CD4-positive, alpha-beta T cell (primary cell): ENCODE results near the gene VEGFC. TPM values are rescaled to one million over a fixed set of nuclear protein-coding genes. Genes with fewer than 3 reads are reported as not detected.

Experiments
- ATAC-seq: fragments of 200-7000 bp; cut with Tn5 transposase; one replicate; pipeline ENCODE4 v1.10.0; 2022; ENCODE audit warnings: mild to moderate bottlenecking; ENCODE audit not compliant: poor library complexity
- CTCF ChIA-PET: fragments of 350-600 bp; sonication (Branson Sonifier 250); formaldehyde crosslinking; loops from one replicate; lab custom pipeline; 2021; ENCODE audit warnings: antibody characterized with exemption, inconsistent platforms; lab: Charles Lee
- POLR2A ChIA-PET: fragments of 350-600 bp; sonication (Branson Sonifier 250); formaldehyde crosslinking; loops from one replicate; lab custom pipeline; 2021; ENCODE audit warnings: antibody characterized with exemption, inconsistent platforms; lab: Charles Lee
- DNase-seq, 14 experiments: peaks; one replicate each; pipeline ENCODE4 v3.0.0-alpha.2; 2013 to 2020; ENCODE audit warnings: mixed read lengths in 2 of 14
- H3K27ac ChIP-seq, 2 donors: one replicate each; pipeline versions ENCODE4 v1.5.1 to v1.7.0; 2013; ENCODE audit warnings: low read length in 2 of 2, low read depth in 1 of 2, mild to moderate bottlenecking in 1 of 2
- H3K27me3 ChIP-seq, 2 experiments: 1 replicate in 1 of 2; 2 replicates in 1 of 2; pipeline versions ENCODE4 v1.6.1 to v1.7.0; 2013; ENCODE audit warnings: low read length in 2 of 2, control low read depth in 1 of 2, mild to moderate bottlenecking in 1 of 2, moderate library complexity in 1 of 2; ENCODE audit not compliant: insufficient read depth in 2 of 2, control insufficient read depth in 1 of 2
- H3K36me3 ChIP-seq: one replicate; pipeline ENCODE4 v1.6.1; 2013; ENCODE audit warnings: low read length, control low read depth; ENCODE audit not compliant: insufficient read depth
- H3K4me1 ChIP-seq: one replicate; pipeline ENCODE4 v1.6.1; 2013; ENCODE audit warnings: low read length, control low read depth; ENCODE audit not compliant: insufficient read depth
- H3K4me3 ChIP-seq: one replicate; pipeline ENCODE4 v1.5.1; 2013; ENCODE audit warnings: mild to moderate bottlenecking, low read length, moderate library complexity
- H3K9me3 ChIP-seq, 2 experiments: 1 replicate in 1 of 2; 2 replicates in 1 of 2; pipeline versions ENCODE4 v1.6.1 to v1.7.0; 2013; ENCODE audit warnings: low read length in 2 of 2, mild to moderate bottlenecking in 2 of 2, control low read depth in 1 of 2, moderate library complexity in 1 of 2; ENCODE audit not compliant: control insufficient read depth in 1 of 2, insufficient read depth in 1 of 2
- H3K27ac Mint-ChIP-seq: one replicate; pipeline ENCODE4 v1.8.0; 2020; ENCODE audit warnings: mixed read lengths
- H3K27me3 Mint-ChIP-seq: one replicate; pipeline ENCODE4 v1.8.0; 2021; ENCODE audit warnings: mixed read lengths
- H3K36me3 Mint-ChIP-seq: one replicate; pipeline ENCODE4 v1.8.0; 2021; ENCODE audit warnings: low read depth, mixed read lengths
- H3K4me1 Mint-ChIP-seq: one replicate; pipeline ENCODE4 v1.8.0; 2021; ENCODE audit warnings: low read depth, mixed read lengths
- H3K4me3 Mint-ChIP-seq: one replicate; pipeline ENCODE4 v1.8.0; 2020; ENCODE audit warnings: mild to moderate bottlenecking, mixed read lengths
- H3K9me3 Mint-ChIP-seq: one replicate; pipeline ENCODE4 v1.8.0; 2020; ENCODE audit warnings: mixed read lengths
- intact Hi-C, 2 experiments: fragments of 100-400 bp; cut with DNase I in 1 of 2; cut with micrococcal nuclease in 1 of 2; formaldehyde crosslinking; loops; one replicate each; pipeline versions ENCODE4 v1.15.1 to v1.9.0; 2023 to 2025; cut with DNase I, micrococcal nuclease
- total RNA-seq, 174 experiments: library from RNA in 2 of 174; stranded (reverse) in 2 of 174; gene quantifications; one replicate each; pipeline ENCODE4 v1.2.3 and lab custom pipeline; 2021 to 2026
- TF ChIP-seq, protein P1 (sequence below): fragments of 200-600 bp; IDR thresholded peaks from one replicate; pipeline ENCODE4 v1.8.0; 2022; ENCODE audit warnings: antibody characterized with exemption, mild to moderate bottlenecking

VEGFC gene
- total RNA-seq, 2 experiments from 2014 or later, result not detected

DNA sequence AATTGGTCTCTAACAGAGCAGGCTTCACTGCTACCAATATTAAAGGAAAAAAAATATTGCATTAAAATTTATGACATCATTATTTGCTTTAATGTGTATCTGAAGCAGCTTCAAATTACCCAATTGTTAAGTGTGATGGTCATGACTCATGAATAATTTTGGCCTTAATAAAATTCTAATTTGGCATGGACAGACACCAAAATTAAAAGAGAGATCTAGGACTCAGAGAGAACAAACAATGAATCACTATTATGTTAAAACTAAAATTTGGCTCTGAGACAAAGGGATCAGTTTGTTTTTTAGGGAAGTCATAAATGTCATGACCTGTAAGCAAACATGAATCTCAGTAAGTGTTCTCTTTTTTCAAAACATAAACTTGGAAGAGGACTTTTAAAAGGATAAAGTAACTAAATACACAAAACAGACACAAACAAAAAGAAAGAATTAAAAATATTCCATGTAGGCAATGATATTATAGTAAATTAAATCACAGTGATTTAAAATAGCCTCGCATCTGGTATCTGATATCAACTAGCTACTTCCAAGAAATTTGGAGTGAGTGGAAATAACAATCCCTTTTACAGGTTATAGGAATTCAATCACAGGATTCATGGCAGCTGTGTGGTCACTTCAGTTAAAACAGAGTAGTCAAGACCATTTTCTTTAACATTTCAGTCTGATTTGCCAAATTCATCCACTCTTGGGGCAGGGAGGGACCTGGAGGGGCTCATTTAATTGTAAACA, 11.6 kb downstream of the VEGFC start:
- no peaks in the 10 kb centered on the region for H3K27me3 Mint-ChIP-seq
- H3K27ac ChIP-seq, result no peak overlapping the region
- H3K27me3 ChIP-seq, result no peaks in the 10 kb centered on the region
- no peak overlapping the region for H3K4me3 Mint-ChIP-seq
- intact Hi-C loops, result no loop called here
- no peaks in the 10 kb centered on the region for H3K9me3 ChIP-seq
- ATAC-seq, result no peak
- no peaks in the 10 kb centered on the region for H3K4me1 Mint-ChIP-seq
- no peaks in the 10 kb centered on the region for H3K9me3 Mint-ChIP-seq
- ChIA-PET CTCF (no interaction called here), POLR2A (no interaction called here)
- no peaks in the 10 kb centered on the region for H3K36me3 ChIP-seq
- H3K27ac Mint-ChIP-seq, result no peak overlapping the region
- no peaks in the 10 kb centered on the region for H3K36me3 Mint-ChIP-seq
- H3K4me1 ChIP-seq, result no peaks in the 10 kb centered on the region
- no peak overlapping the region for H3K4me3 ChIP-seq
- TF ChIP-seq, protein P1, sequence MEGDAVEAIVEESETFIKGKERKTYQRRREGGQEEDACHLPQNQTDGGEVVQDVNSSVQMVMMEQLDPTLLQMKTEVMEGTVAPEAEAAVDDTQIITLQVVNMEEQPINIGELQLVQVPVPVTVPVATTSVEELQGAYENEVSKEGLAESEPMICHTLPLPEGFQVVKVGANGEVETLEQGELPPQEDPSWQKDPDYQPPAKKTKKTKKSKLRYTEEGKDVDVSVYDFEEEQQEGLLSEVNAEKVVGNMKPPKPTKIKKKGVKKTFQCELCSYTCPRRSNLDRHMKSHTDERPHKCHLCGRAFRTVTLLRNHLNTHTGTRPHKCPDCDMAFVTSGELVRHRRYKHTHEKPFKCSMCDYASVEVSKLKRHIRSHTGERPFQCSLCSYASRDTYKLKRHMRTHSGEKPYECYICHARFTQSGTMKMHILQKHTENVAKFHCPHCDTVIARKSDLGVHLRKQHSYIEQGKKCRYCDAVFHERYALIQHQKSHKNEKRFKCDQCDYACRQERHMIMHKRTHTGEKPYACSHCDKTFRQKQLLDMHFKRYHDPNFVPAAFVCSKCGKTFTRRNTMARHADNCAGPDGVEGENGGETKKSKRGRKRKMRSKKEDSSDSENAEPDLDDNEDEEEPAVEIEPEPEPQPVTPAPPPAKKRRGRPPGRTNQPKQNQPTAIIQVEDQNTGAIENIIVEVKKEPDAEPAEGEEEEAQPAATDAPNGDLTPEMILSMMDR, result no peak
- no peak for DNase-seq

DNA sequence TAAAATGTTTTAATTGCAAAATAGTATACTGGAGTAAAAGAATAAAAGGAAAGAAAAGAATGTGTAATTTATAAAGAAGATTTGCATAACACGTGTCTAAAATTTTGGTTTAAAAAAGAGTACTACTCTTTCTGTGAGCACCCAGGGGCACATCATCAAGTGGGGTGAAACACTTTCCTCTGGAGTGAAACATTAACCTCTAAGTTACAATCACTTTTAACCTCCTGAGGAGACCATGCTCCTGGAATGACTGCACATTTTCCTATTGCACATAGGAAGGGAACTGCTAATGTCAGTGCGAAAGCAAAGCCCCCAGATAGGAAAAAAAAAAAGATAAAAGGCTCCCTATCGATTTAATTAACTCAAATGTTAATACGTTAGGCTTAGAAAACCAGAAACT, 13.3 kb downstream of the VEGFC start:
- ATAC-seq, result no peak
- CTCF ChIA-PET, result no interaction called here
- Mint-ChIP-seq H3K9me3 (no peaks in the 10 kb centered on the region), H3K4me3 (no peak overlapping the region), H3K27me3 (no peaks in the 10 kb centered on the region), H3K36me3 (no peaks in the 10 kb centered on the region), H3K27ac (no peak overlapping the region), H3K4me1 (no peaks in the 10 kb centered on the region)
- intact Hi-C loops, result no loop called here
- POLR2A ChIA-PET, result no interaction called here
- H3K36me3 ChIP-seq, result no peaks in the 10 kb centered on the region
- TF ChIP-seq, protein P1, result no peak
- H3K4me1 ChIP-seq, result no peaks in the 10 kb centered on the region
- no peak overlapping the region for H3K4me3 ChIP-seq
- no peaks in the 10 kb centered on the region for H3K9me3 ChIP-seq
- DNase-seq, result no peak
- no peak overlapping the region for H3K27ac ChIP-seq
- H3K27me3 ChIP-seq, result no peaks in the 10 kb centered on the region

DNA sequence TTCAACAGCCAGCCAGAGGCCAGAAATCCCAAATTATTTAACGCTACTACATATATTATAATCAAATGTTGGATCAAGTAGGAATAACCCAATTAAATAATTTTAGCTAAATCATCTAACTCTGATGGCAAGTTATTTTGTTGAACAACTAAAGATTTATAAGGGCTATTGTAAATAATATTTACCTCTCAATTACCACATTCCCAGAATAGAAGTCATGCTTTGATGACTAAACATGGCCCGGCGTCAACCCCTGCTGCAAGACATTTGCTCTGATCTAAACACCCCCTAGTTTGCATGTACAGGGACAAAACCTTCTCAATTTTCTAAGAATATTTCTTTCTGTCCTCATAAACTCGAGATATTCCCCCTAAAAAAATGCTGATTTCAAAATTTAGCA, 14.2 kb downstream of the VEGFC start:
- Mint-ChIP-seq H3K27me3 (no peaks in the 10 kb centered on the region), H3K27ac (no peak overlapping the region), H3K36me3 (no peaks in the 10 kb centered on the region), H3K9me3 (no peaks in the 10 kb centered on the region), H3K4me3 (no peak overlapping the region), H3K4me1 (no peaks in the 10 kb centered on the region)
- ATAC-seq, result no peak
- H3K4me3 ChIP-seq, result no peak overlapping the region
- intact Hi-C loops, result no loop called here
- H3K9me3 ChIP-seq, result no peaks in the 10 kb centered on the region
- H3K4me1 ChIP-seq, result no peaks in the 10 kb centered on the region
- no peak for DNase-seq
- ChIA-PET POLR2A (no interaction called here), CTCF (no interaction called here)
- TF ChIP-seq, protein P1, result no peak
- no peak overlapping the region for H3K27ac ChIP-seq
- no peaks in the 10 kb centered on the region for H3K27me3 ChIP-seq
- H3K36me3 ChIP-seq, result no peaks in the 10 kb centered on the region
